IMR-90 (cell line): ENCODE results near the gene PBRM1. TPM values are rescaled to one million over a fixed set of nuclear protein-coding genes. Genes with fewer than 3 reads are reported as not detected.

ENCODE experiments used
- ATAC-seq: fragments of 200-7000 bp; cut with Tn5 transposase; 2 replicates; pipeline ENCODE4 v1.9.1; 2020; ENCODE audit warnings: low read depth, mild to moderate bottlenecking, moderate library complexity
- BruUV-seq: library from RNA; stranded (reverse); fragments of 400-500 nt; replicated peaks from 2 replicates; lab custom pipeline; 2021; lab: Mats Ljungman, UMichigan
- CTCF ChIA-PET: fragments of 300-600 bp; formaldehyde crosslinking; extraction: SDS; loops from one replicate; lab custom pipeline; 2021; ENCODE audit warnings: antibody characterized with exemption; lab: Yijun Ruan, JAX
- POLR2A ChIA-PET: fragments of 300-600 bp; sonication (Branson Sonifier 250); formaldehyde crosslinking; loops from one replicate; lab custom pipeline; 2022; ENCODE audit warnings: antibody characterized with exemption; ENCODE audit not compliant: unreplicated experiment; lab: Charles Lee
- DNase-seq: peaks from one replicate; pipeline ENCODE4 v3.0.0; 2013
- H2AFZ ChIP-seq: replicated peaks from 2 replicates; pipeline ENCODE3; 2013; ENCODE audit warnings: low read length, mild to moderate bottlenecking; ENCODE audit not compliant: poor library complexity
- H2AK5ac ChIP-seq: 2 replicates; pipeline ENCODE4 v1.6.1; 2013; ENCODE audit warnings: low read depth, low read length, inconsistent platforms
- H2AK9ac ChIP-seq: replicated peaks from 2 replicates; pipeline ENCODE3; 2013; ENCODE audit warnings: mild to moderate bottlenecking, low read depth, low read length, moderate library complexity; ENCODE audit not compliant: poor library complexity
- H2BK120ac ChIP-seq: 2 replicates; pipeline ENCODE4 v1.6.1; 2013; ENCODE audit warnings: low read depth, low read length, inconsistent platforms
- H2BK15ac ChIP-seq: 3 replicates; pipeline ENCODE4 v1.6.1; 2013; ENCODE audit warnings: low read depth, low read length, inconsistent platforms
- H2BK20ac ChIP-seq: 2 replicates; pipeline ENCODE4 v1.6.1; 2013; ENCODE audit warnings: low read depth, mild to moderate bottlenecking, inconsistent platforms, low read length, moderate library complexity
- H2BK5ac ChIP-seq: 2 replicates; pipeline ENCODE4 v1.6.1; 2013; ENCODE audit warnings: mild to moderate bottlenecking, low read depth, low read length, inconsistent platforms; ENCODE audit not compliant: poor library complexity, severe bottlenecking
- H3K14ac ChIP-seq: replicated peaks from 2 replicates; pipeline ENCODE4 v1.6.1; 2013; ENCODE audit warnings: low read depth, low read length, inconsistent platforms
- H3K18ac ChIP-seq: 2 replicates; pipeline ENCODE4 v1.6.1; 2013; ENCODE audit warnings: low read depth, low read length, control low read depth
- H3K23ac ChIP-seq: 2 replicates; pipeline ENCODE4 v1.6.1; 2013; ENCODE audit warnings: low read depth, low read length, inconsistent platforms
- H3K27ac ChIP-seq: 2 replicates; pipeline ENCODE4 v1.5.1; 2013; ENCODE audit warnings: mild to moderate bottlenecking, control low read depth, low read length; ENCODE audit not compliant: insufficient read depth
- H3K27me3 ChIP-seq: 2 replicates; pipeline ENCODE4 v1.6.1; 2013; ENCODE audit warnings: low read length; ENCODE audit not compliant: control insufficient read depth, insufficient read depth
- H3K36me3 ChIP-seq: 2 replicates; pipeline ENCODE4 v1.6.1; 2013; ENCODE audit warnings: low read length, mixed read lengths; ENCODE audit not compliant: control insufficient read depth, insufficient read depth
- H3K4ac ChIP-seq: 2 replicates; pipeline ENCODE4 v1.6.1; 2013; ENCODE audit warnings: low read depth, low read length, inconsistent platforms
- H3K4me1 ChIP-seq: 2 replicates; pipeline ENCODE4 v1.6.1; 2013; ENCODE audit warnings: low read length, mixed read lengths; ENCODE audit not compliant: control insufficient read depth, insufficient read depth
- H3K4me2 ChIP-seq: 2 replicates; pipeline ENCODE4 v1.6.1; 2013; ENCODE audit warnings: low read depth, mild to moderate bottlenecking, control low read depth, low read length, moderate library complexity
- H3K4me3 ChIP-seq: 2 replicates; pipeline ENCODE4 v1.5.1; 2013; ENCODE audit warnings: low read depth, mild to moderate bottlenecking, control low read depth, low read length, moderate library complexity; ENCODE audit not compliant: insufficient read depth
- H3K56ac ChIP-seq: 2 replicates; pipeline ENCODE4 v1.6.1; 2013; ENCODE audit warnings: low read length, inconsistent platforms; ENCODE audit not compliant: insufficient read depth; ENCODE audit errors: extremely low read depth
- H3K79me1 ChIP-seq, 2 experiments: 2 replicates each; pipeline ENCODE4 v1.6.1; 2013; ENCODE audit warnings: low read length in 2 of 2, inconsistent platforms in 1 of 2, low read depth in 1 of 2
- H3K9ac ChIP-seq: 2 replicates; pipeline ENCODE4 v1.6.1; 2013; ENCODE audit warnings: low read depth, low read length, control low read depth
- H3K9me1 ChIP-seq: 2 replicates; pipeline ENCODE4 v1.6.1; 2013; ENCODE audit warnings: low read length, inconsistent platforms; ENCODE audit not compliant: insufficient read depth
- H3K9me3 ChIP-seq: 2 replicates; pipeline ENCODE4 v1.6.1; 2013; ENCODE audit warnings: low read length; ENCODE audit not compliant: control insufficient read depth, insufficient read depth
- H4K20me1 ChIP-seq: 2 replicates; pipeline ENCODE4 v1.6.1; 2013; ENCODE audit warnings: low read length, inconsistent platforms; ENCODE audit not compliant: insufficient read depth
- H4K5ac ChIP-seq: 2 replicates; pipeline ENCODE4 v1.6.1; 2013; ENCODE audit warnings: mild to moderate bottlenecking, low read depth, low read length, control low read depth
- H4K8ac ChIP-seq, 2 experiments: 2 replicates each; pipeline ENCODE4 v1.6.1; 2013; ENCODE audit warnings: low read depth in 2 of 2, low read length in 2 of 2, control low read depth in 1 of 2, inconsistent platforms in 1 of 2
- H4K91ac ChIP-seq: 2 replicates; pipeline ENCODE4 v1.6.1; 2013; ENCODE audit warnings: low read depth, low read length, inconsistent platforms; ENCODE audit not compliant: insufficient read depth
- BHLHE40 ChIP-seq: fragments of 150-350 bp; IDR thresholded peaks from 2 replicates; pipeline ENCODE4 v1.6.1; 2016; ENCODE audit warnings: mild to moderate bottlenecking, low read depth, low read length
- CEBPB ChIP-seq: IDR thresholded peaks from 2 replicates; pipeline ENCODE4 v1.6.1; 2012; ENCODE audit warnings: low read depth, low read length, improper control_type of control experiment
- CHD1 ChIP-seq: IDR thresholded peaks from 2 replicates; pipeline ENCODE4 v1.6.1; 2012; ENCODE audit warnings: low read depth, low read length, improper control_type of control experiment
- ELK1 ChIP-seq: fragments of 150-350 bp; IDR thresholded peaks from 2 replicates; pipeline ENCODE4 v1.6.1; 2016; ENCODE audit warnings: low read depth, mild to moderate bottlenecking, low read length, moderate library complexity, borderline replicate concordance
- FOS ChIP-seq: fragments of 150-350 bp; IDR thresholded peaks from 2 replicates; pipeline ENCODE4 v1.6.1; 2016; ENCODE audit warnings: low read depth, low read length
- MAZ ChIP-seq: IDR thresholded peaks from 2 replicates; pipeline ENCODE4 v1.6.1; 2012; ENCODE audit warnings: low read depth, mild to moderate bottlenecking, low read length, improper control_type of control experiment, moderate library complexity, borderline replicate concordance
- MXI1 ChIP-seq: IDR thresholded peaks from 2 replicates; pipeline ENCODE4 v1.6.1; 2012; ENCODE audit warnings: low read depth, mild to moderate bottlenecking, low read length, moderate library complexity, borderline replicate concordance
- NFE2L2 ChIP-seq: fragments of 150-350 bp; IDR thresholded peaks from 2 replicates; pipeline ENCODE4 v1.6.1; 2016; ENCODE audit warnings: low read depth, mild to moderate bottlenecking, low read length
- RAD21 ChIP-seq: IDR thresholded peaks from 2 replicates; pipeline ENCODE4 v1.6.1; 2012; ENCODE audit warnings: low read length, improper control_type of control experiment
- RCOR1 ChIP-seq: IDR thresholded peaks from 2 replicates; pipeline ENCODE4 v1.6.1; 2012; ENCODE audit warnings: mild to moderate bottlenecking, low read length, improper control_type of control experiment; ENCODE audit not compliant: insufficient replicate concordance
- SMC3 ChIP-seq: fragments of 150-350 bp; IDR thresholded peaks from 2 replicates; pipeline ENCODE4 v1.6.1; 2016; ENCODE audit warnings: low read depth, mild to moderate bottlenecking, antibody characterized with exemption, low read length, moderate library complexity
- USF2 ChIP-seq: fragments of 150-350 bp; IDR thresholded peaks from 2 replicates; pipeline ENCODE4 v1.6.1; 2017; ENCODE audit warnings: mild to moderate bottlenecking, antibody characterized with exemption, low read length, low read depth
- WGBS, 2 experiments: methylation state at CpG; one replicate each; pipeline versions ENCODE4 v1.1.5 to v1.1.7; 2013; ENCODE audit warnings: missing lambda C conversion rate in 2 of 2; ENCODE audit not compliant: insufficient read length in 1 of 2; ENCODE audit errors: extremely low coverage in 2 of 2; 5-methylcytosine and 5-hydroxymethylcytosine counted together
- dilution Hi-C: fragments of 300-500 bp; cut with HindIII; formaldehyde crosslinking; loops from one replicate; pipeline ENCODE4 v1.14.3; 2018; ENCODE audit warnings: low sequenced_read_pairs; ENCODE audit not compliant: unreplicated experiment
- in situ Hi-C: fragments of 300-500 bp; cut with MboI; formaldehyde crosslinking; loops from 3 replicates; pipeline ENCODE4 v1.14.3; 2019; ENCODE audit warnings: low sequenced_read_pairs, inconsistent platforms, mixed read lengths
- intact Hi-C: fragments of 100-400 bp; cut with micrococcal nuclease; formaldehyde crosslinking; loops from 2 replicates; pipeline ENCODE4 v1.10.0; 2022
- polyA plus RNA-seq, 3 experiments: library from polyadenylated mRNA; depleted of rRNA; stranded (reverse); fragments of >200 nt; gene quantifications; 2 replicates each; pipeline ENCODE4 v1.2.3, GENCODE V29; 2012; ENCODE audit warnings: low replicate concordance in 1 of 3
- total RNA-seq: library from RNA; depleted of rRNA; stranded (reverse); fragments of >200 nt; gene quantifications from 2 replicates; pipeline ENCODE4 v1.2.3, GENCODE V29; 2012

PBRM1 gene
- total and polyA plus RNA-seq, 2 of the 4 experiments (the other 2 are of a cell fraction): 16.5 to 72.6 TPM

- no peak overlapping the region for H2BK5ac ChIP-seq
These were observed 51.9 kb downstream of the PBRM1 start for GRCh38 chr3:52633786-52634185.

More at GRCh38 chr3:52633786-52634185, 51.9 kb downstream of the PBRM1 start:
- H3K4me1 ChIP-seq: no peaks in the 10 kb centered on the region; the same call in 1 of the 2 replicates
- no CpG with 5 or more reads among the region's 3 CpGs for WGBS, 2 experiments
- TF ChIP-seq MXI1 (no peak), RAD21 (no peak), MAZ (no peak), CHD1 (no peak), ELK1 (no peak), FOS (no peak), CEBPB (no peak), USF2 (no peak), SMC3 (no peak), NFE2L2 (no peak), RCOR1 (no peak), BHLHE40 (no peak)
- no peak overlapping the region for H3K27ac ChIP-seq
- dilution Hi-C loops: no loop called here
- BruUV-seq: no TSS peak
- no peak overlapping the region for H2BK120ac ChIP-seq
- 0 out of 2 replicates have a peak, but pooled peaks cover 4% of the 10 kb centered on the region for H3K9me1 ChIP-seq
- no peak overlapping the region for H3K56ac ChIP-seq
- DNase-seq (peak; percentile 56), ATAC-seq (peak; percentile 46; the same call in 1 of the 2 replicates)
- H3K18ac ChIP-seq: no peak overlapping the region
- no peak overlapping the region; the same call in 1 of the 2 replicates for H4K5ac ChIP-seq
- H2AFZ ChIP-seq: no peak overlapping the region
- H3K23ac ChIP-seq: no peak overlapping the region
- no peaks in the 10 kb centered on the region for H3K27me3 ChIP-seq
- no peak overlapping the region for H3K4me2 ChIP-seq
- peaks cover 29% of the 10 kb centered on the region for H3K36me3 ChIP-seq
- in situ Hi-C loops: no loop called here
- H3K79me1 ChIP-seq: peaks cover 11 to 15% of the 10 kb centered on the region in 2 experiments; a peak in 2 of 4 replicates
- ChIA-PET POLR2A (no interaction called here), CTCF (interaction anchor here (0.6 kb wide), 1 partner anchor 335 kb away, joined by 4 read pairs; no protein-coding TSS in a partner anchor)
- H4K91ac ChIP-seq: no peak overlapping the region
- intact Hi-C loops: no loop called here
- H3K4ac ChIP-seq: no peak overlapping the region
- H3K14ac ChIP-seq: no peak overlapping the region
- H4K8ac ChIP-seq: no peak overlapping the region
- H4K20me1 ChIP-seq: no peaks in the 10 kb centered on the region
- H2AK5ac ChIP-seq: no peak overlapping the region
- no peaks in the 10 kb centered on the region for H3K9me3 ChIP-seq
- H2AK9ac ChIP-seq: no peak overlapping the region
- no peak overlapping the region for H2BK15ac ChIP-seq
- H3K9ac ChIP-seq: no peak overlapping the region
- no peak overlapping the region for H2BK20ac ChIP-seq
- no peak overlapping the region for H3K4me3 ChIP-seq
